HG02943 (cell line): ENCODE data around the gene WT1.

Experiments used
- ATAC-seq: cut with Tn5 transposase; IDR thresholded peaks from one replicate; pipeline ENCODE4 v1.9.1; 2021; ENCODE audit warnings: mild to moderate bottlenecking, low read depth, moderate library complexity; ENCODE audit not compliant: unreplicated experiment

The WT1 gene

GRCh38 chr11:32426192-32426591 is 9.1 kb downstream of the WT1 start:
- ATAC-seq, result no peak

GRCh38 chr11:32425761-32426160 is 9.6 kb downstream of the WT1 start:
- no peak for ATAC-seq

- ATAC-seq, result no peak
Observed at GRCh38 chr11:32422545-32422944, 12.8 kb downstream of the WT1 start.

- ATAC-seq, result no peak
Observed at GRCh38 chr11:32421992-32422391, 13.3 kb downstream of the WT1 start.

- ATAC-seq, result peak; percentile 84
Observed at GRCh38 chr11:32420937-32421901, 14.1 kb downstream of the WT1 start.

- ATAC-seq, result no peak
Observed at GRCh38 chr11:32420139-32420538, 15.2 kb downstream of the WT1 start.

GRCh38 chr11:32418836-32419235 is 16.5 kb downstream of the WT1 start:
- ATAC-seq, result no peak

- ATAC-seq, result no peak
Observed at GRCh38 chr11:32417806-32418205, 17.5 kb downstream of the WT1 start.

GRCh38 chr11:32416301-32416700 is 19.0 kb downstream of the WT1 start:
- no peak for ATAC-seq

- no peak for ATAC-seq
Observed at GRCh38 chr11:32414925-32415324, 20.4 kb downstream of the WT1 start.

- no peak for ATAC-seq
Observed at GRCh38 chr11:32411942-32412615, 23.3 kb downstream of the WT1 start.

- no peak for ATAC-seq
Observed at GRCh38 chr11:32405592-32405991, 29.7 kb downstream of the WT1 start.

GRCh38 chr11:32402836-32403235 is 32.5 kb downstream of the WT1 start:
- no peak for ATAC-seq

- no peak for ATAC-seq
Observed at GRCh38 chr11:32400670-32401369, 34.5 kb downstream of the WT1 start.

GRCh38 chr11:32400196-32400595 is 35.1 kb downstream of the WT1 start:
- ATAC-seq, result no peak

GRCh38 chr11:32396991-32397390 is 38.3 kb downstream of the WT1 start:
- ATAC-seq, result no peak

GRCh38 chr11:32396331-32396730 is 39.0 kb downstream of the WT1 start:
- ATAC-seq, result peak; percentile 60

- no peak for ATAC-seq
Observed at GRCh38 chr11:32395127-32395526, 40.2 kb downstream of the WT1 start.

- ATAC-seq, result no peak
Observed at GRCh38 chr11:32392840-32393239, 42.5 kb downstream of the WT1 start.

- ATAC-seq, result no peak
Observed at GRCh38 chr11:32391956-32392553, 43.3 kb downstream of the WT1 start.

GRCh38 chr11:32391479-32391878 is 43.9 kb downstream of the WT1 start:
- no peak for ATAC-seq
